ENCODE measurements around the gene DAAM1.

Gene DAAM1

GRCh38 chr14:59278111-59278510 lies 89.6 kb downstream of the DAAM1 start:
- H3K27ac ChIP-seq: peak overlapping the region; percentile 63

GRCh38 chr14:59280961-59281360 lies 92.5 kb downstream of the DAAM1 start:
- H3K27ac ChIP-seq: peak overlapping the region; percentile 92

More at GRCh38 chr14:59278111-59278510, 89.6 kb downstream of the DAAM1 start:
- DNase-seq (ENCODE audit: low read depth, low spot score): peak; percentile 70

GRCh38 chr14:59281609-59282377 lies 93.3 kb downstream of the DAAM1 start:
- DNase-seq (ENCODE audit: low read depth, low spot score): peak; percentile 66
- peak overlapping the region; percentile 92 for H3K27ac ChIP-seq

More at GRCh38 chr14:59280961-59281360, 92.5 kb downstream of the DAAM1 start:
- DNase-seq (ENCODE audit: low read depth, low spot score): no peak

- peak; percentile 73 for DNase-seq (ENCODE audit: low read depth, low spot score)
- peak overlapping the region; percentile 92 for H3K27ac ChIP-seq
Measured at GRCh38 chr14:59282378-59282765, 93.9 kb downstream of the DAAM1 start.

- peak; percentile 77 for DNase-seq (ENCODE audit: low read depth, low spot score)
- H3K27ac ChIP-seq: peak overlapping the region; percentile 92
Measured at GRCh38 chr14:59283361-59283760, 94.9 kb downstream of the DAAM1 start.

- peak overlapping the region; percentile 92 for H3K27ac ChIP-seq
- no peak for DNase-seq (ENCODE audit: low read depth, low spot score)
Measured at GRCh38 chr14:59284059-59284458, 95.6 kb downstream of the DAAM1 start.

- DNase-seq (ENCODE audit: low read depth, low spot score): no peak
- H3K27ac ChIP-seq: no peak overlapping the region
Measured at GRCh38 chr14:59292028-59292427, 103.6 kb downstream of the DAAM1 start.

- H3K27ac ChIP-seq: no peak overlapping the region
- DNase-seq (ENCODE audit: low read depth, low spot score): no peak
Measured at GRCh38 chr14:59292921-59293534, 104.6 kb downstream of the DAAM1 start.

- H3K27ac ChIP-seq: no peak overlapping the region
- DNase-seq (ENCODE audit: low read depth, low spot score): no peak
Measured at GRCh38 chr14:59293935-59294661, 105.6 kb downstream of the DAAM1 start.

GRCh38 chr14:59294662-59294992 lies 106.2 kb downstream of the DAAM1 start:
- H3K27ac ChIP-seq: no peak overlapping the region
- no peak for DNase-seq (ENCODE audit: low read depth, low spot score)

GRCh38 chr14:59295951-59296350 lies 107.5 kb downstream of the DAAM1 start:
- no peak overlapping the region for H3K27ac ChIP-seq
- no peak for DNase-seq (ENCODE audit: low read depth, low spot score)

GRCh38 chr14:59296508-59296907 lies 108.0 kb downstream of the DAAM1 start:
- no peak for DNase-seq (ENCODE audit: low read depth, low spot score)
- no peak overlapping the region for H3K27ac ChIP-seq

GRCh38 chr14:59297071-59297776 lies 108.8 kb downstream of the DAAM1 start:
- no peak for DNase-seq (ENCODE audit: low read depth, low spot score)
- H3K27ac ChIP-seq: no peak overlapping the region

GRCh38 chr14:59299731-59300130 lies 111.3 kb downstream of the DAAM1 start:
- no peak for DNase-seq (ENCODE audit: low read depth, low spot score)

GRCh38 chr14:59301354-59301753 lies 112.9 kb downstream of the DAAM1 start:
- no peak overlapping the region for H3K27ac ChIP-seq
- no peak for DNase-seq (ENCODE audit: low read depth, low spot score)

More at GRCh38 chr14:59299731-59300130, 111.3 kb downstream of the DAAM1 start:
- no peak overlapping the region for H3K27ac ChIP-seq

GRCh38 chr14:59302313-59302712 lies 113.8 kb downstream of the DAAM1 start:
- DNase-seq (ENCODE audit: low read depth, low spot score): no peak
- no peak overlapping the region for H3K27ac ChIP-seq

- DNase-seq (ENCODE audit: low read depth, low spot score): peak; percentile 26
- no peak overlapping the region for H3K27ac ChIP-seq
Measured at GRCh38 chr14:59303216-59303615, 114.7 kb downstream of the DAAM1 start.

- peak overlapping the region; percentile 73 for H3K27ac ChIP-seq
- no peak for DNase-seq (ENCODE audit: low read depth, low spot score)
Measured at GRCh38 chr14:59305231-59305630, 116.8 kb downstream of the DAAM1 start.

GRCh38 chr14:59305836-59306555 lies 117.5 kb downstream of the DAAM1 start:
- DNase-seq (ENCODE audit: low read depth, low spot score): no peak
- H3K27ac ChIP-seq: peak overlapping the region; percentile 73

GRCh38 chr14:59306775-59307174 lies 118.3 kb downstream of the DAAM1 start:
- H3K27ac ChIP-seq: peak overlapping the region; percentile 73
- peak; percentile 81 for DNase-seq (ENCODE audit: low read depth, low spot score)

All from epithelial cell of prostate (primary cell).